SK-N-SH (cell line): ENCODE data around the gene KCNIP4. TPM values are rescaled to one million over a fixed set of nuclear protein-coding genes. Genes with fewer than 3 reads are reported as not detected.

ENCODE experiments used
- CTCF ChIA-PET: fragments of 300-600, 350-600 bp; formaldehyde crosslinking; extraction: SDS; loops from one replicate; lab custom pipeline; 2021; lab: Yijun Ruan, JAX
- POLR2A ChIA-PET: fragments of 350-600 bp; sonication (Branson Sonifier 250); formaldehyde crosslinking; extraction: SDS; loops from one replicate; lab custom pipeline; 2020; ENCODE audit warnings: antibody characterized with exemption, inconsistent platforms; lab: Yijun Ruan, JAX
- DNase-seq: peaks from one replicate; pipeline ENCODE4 v3.0.0; 2012
- H2AFZ ChIP-seq: fragments of 200-600 bp; sonication (generic); 2 replicates; pipeline ENCODE4 v1.8.1; 2016; ENCODE audit warnings: antibody characterized with exemption, mild to moderate bottlenecking, low read depth
- H3F3A ChIP-seq: fragments of 200-600 bp; sonication (generic); replicated peaks from 2 replicates; pipeline ENCODE3; 2016; ENCODE audit warnings: antibody characterized with exemption, mild to moderate bottlenecking; ENCODE audit not compliant: insufficient read depth
- H3K27ac ChIP-seq, 2 experiments: fragments of 200-500 bp in 1 of 2; fragments of 200-600 bp in 1 of 2; sonication (Bioruptor generic) in 1 of 2; sonication (generic), shearing (Covaris generic) in 1 of 2; 2 replicates each; pipeline versions ENCODE4 v1.5.1 to v1.6.1; 2014 to 2016; ENCODE audit warnings: low read depth in 2 of 2, inconsistent platforms in 1 of 2, low read length in 1 of 2, mild to moderate bottlenecking in 1 of 2, mixed read lengths in 1 of 2
- H3K27me3 ChIP-seq: fragments of 200-600 bp; sonication (generic), shearing (Covaris generic); 2 replicates; pipeline ENCODE4 v1.6.1; 2016; ENCODE audit warnings: mixed run types; ENCODE audit not compliant: insufficient read depth
- H3K36me3 ChIP-seq, 2 experiments: fragments of 200-500 bp in 1 of 2; fragments of 200-600 bp in 1 of 2; sonication (Bioruptor generic) in 1 of 2; sonication (generic) in 1 of 2; replicated peaks in 1 of 2; 2 replicates each; pipeline versions ENCODE3 to v1.5.1; 2014 to 2016; ENCODE audit warnings: low read length in 1 of 2, mild to moderate bottlenecking in 1 of 2; ENCODE audit not compliant: insufficient read depth in 2 of 2, control insufficient read depth in 1 of 2
- H3K4me1 ChIP-seq, 2 experiments: fragments of 200-500 bp in 1 of 2; fragments of 200-600 bp in 1 of 2; sonication (Bioruptor generic) in 1 of 2; sonication (generic), shearing (Covaris generic) in 1 of 2; 2 replicates each; pipeline versions ENCODE4 v1.5.1 to v1.6.1; 2014 to 2016; ENCODE audit warnings: low read depth in 1 of 2, low read length in 1 of 2, mixed run types in 1 of 2; ENCODE audit not compliant: insufficient read depth in 2 of 2, control insufficient read depth in 1 of 2
- H3K4me2 ChIP-seq: fragments of 200-600 bp; sonication (generic), shearing (Covaris generic); 2 replicates; pipeline ENCODE4 v1.6.1; 2017; ENCODE audit warnings: mixed run types
- H3K4me3 ChIP-seq, 2 experiments: fragments of 200-500 bp in 1 of 2; fragments of 200-600 bp in 1 of 2; sonication (Bioruptor generic) in 1 of 2; sonication (generic), shearing (Covaris generic) in 1 of 2; 2 replicates each; pipeline versions ENCODE4 v1.5.1 to v1.8.1; 2014 to 2016; ENCODE audit warnings: low read depth in 2 of 2, inconsistent platforms in 1 of 2, low read length in 1 of 2, mild to moderate bottlenecking in 1 of 2, mixed read lengths in 1 of 2, moderate library complexity in 1 of 2
- H3K79me2 ChIP-seq: fragments of 200-600 bp; sonication (generic); 2 replicates; pipeline ENCODE4 v1.8.1; 2017; ENCODE audit warnings: mild to moderate bottlenecking; ENCODE audit not compliant: insufficient read depth
- H3K9ac ChIP-seq: fragments of 200-600 bp; sonication (generic); 2 replicates; pipeline ENCODE4 v1.6.1; 2017; ENCODE audit warnings: mixed run types
- H3K9me2 ChIP-seq: fragments of 200-600 bp; sonication (generic); 2 replicates; pipeline ENCODE4 v1.6.1; 2017; ENCODE audit warnings: mixed run types
- H3K9me3 ChIP-seq: fragments of 200-600 bp; sonication (generic); 2 replicates; pipeline ENCODE4 v1.6.1; 2017; ENCODE audit warnings: mixed run types, mild to moderate bottlenecking, moderate library complexity
- H4K20me1 ChIP-seq: fragments of 200-600 bp; sonication (generic); 2 replicates; pipeline ENCODE4 v1.6.1; 2017; ENCODE audit warnings: mild to moderate bottlenecking, mixed run types; ENCODE audit not compliant: insufficient read depth
- ELF1 ChIP-seq: IDR thresholded peaks from 2 replicates; pipeline ENCODE4 v1.4.0; 2012
- EP300 ChIP-seq, 2 experiments: IDR thresholded peaks; 2 replicates each; pipeline versions ENCODE4 v1.4.0 to v1.6.1; 2012; ENCODE audit warnings: borderline replicate concordance in 1 of 2, low read depth in 1 of 2, low read length in 1 of 2
- EZH2phosphoT487 ChIP-seq: fragments of 200-600 bp; sonication (generic); IDR thresholded peaks from 2 replicates; pipeline ENCODE4 v1.6.1; 2017; ENCODE audit warnings: low read depth, mixed run types, mild to moderate bottlenecking, antibody characterized with exemption, moderate library complexity, borderline replicate concordance
- GABPA ChIP-seq: IDR thresholded peaks from 2 replicates; pipeline ENCODE4 v1.4.0; 2012; ENCODE audit warnings: low read depth, mild to moderate bottlenecking
- MEF2A ChIP-seq: IDR thresholded peaks from 2 replicates; pipeline ENCODE4 v1.4.0; 2012; ENCODE audit warnings: low read depth, borderline replicate concordance
- MXI1 ChIP-seq: IDR thresholded peaks from 2 replicates; pipeline ENCODE4 v1.6.1; 2012; ENCODE audit warnings: mild to moderate bottlenecking, low read depth, low read length, improper control_type of control experiment
- POLR2AphosphoS5 ChIP-seq: IDR thresholded peaks from 2 replicates; pipeline ENCODE4 v1.6.1; 2012; ENCODE audit warnings: low read depth, low read length
- RFX5 ChIP-seq: IDR thresholded peaks from 2 replicates; pipeline ENCODE4 v1.6.1; 2012; ENCODE audit warnings: mild to moderate bottlenecking, improper control_type of control experiment, low read length
- SMC3 ChIP-seq: IDR thresholded peaks from 2 replicates; pipeline ENCODE4 v1.6.1; 2012; ENCODE audit warnings: low read depth, low read length, improper control_type of control experiment
- TAF1 ChIP-seq: IDR thresholded peaks from 2 replicates; pipeline ENCODE4 v1.6.1; 2012; ENCODE audit warnings: low read depth, mild to moderate bottlenecking, low read length, moderate library complexity, borderline replicate concordance
- YY1 ChIP-seq: IDR thresholded peaks from 2 replicates; pipeline ENCODE4 v1.4.0; 2012; ENCODE audit warnings: low read depth, mild to moderate bottlenecking
- WGBS: methylation state at CpG from one replicate; pipeline ENCODE4 v1.1.6; 2017; ENCODE audit warnings: low lambda C conversion rate; 5-methylcytosine and 5-hydroxymethylcytosine counted together
- polyA plus RNA-seq, 3 experiments: library from polyadenylated mRNA; depleted of rRNA; stranded (reverse); fragments of >200 nt; gene quantifications; 2 replicates each; pipeline ENCODE4 v1.2.3, GENCODE V29; 2012
- TF ChIP-seq, protein P1 (sequence below): fragments of 200-600 bp; sonication (generic); IDR thresholded peaks from 2 replicates; pipeline ENCODE4 v1.6.1; 2017; ENCODE audit warnings: antibody characterized with exemption, mild to moderate bottlenecking, moderate library complexity
- TF ChIP-seq, protein P2 (sequence below): IDR thresholded peaks from 2 replicates; pipeline ENCODE4; 2012
- TF ChIP-seq, protein P3 (sequence below): IDR thresholded peaks from 2 replicates; pipeline ENCODE4 v1.4.0; 2012; ENCODE audit warnings: low read depth
- TF ChIP-seq, protein P4 (sequence below): IDR thresholded peaks from 2 replicates; pipeline ENCODE4 v1.6.1; 2012; ENCODE audit warnings: mild to moderate bottlenecking, low read depth, low read length, moderate library complexity
- TF ChIP-seq, protein P5 (sequence below): fragments of 150-350 bp; IDR thresholded peaks from 2 replicates; pipeline ENCODE4 v1.6.1; 2017; ENCODE audit warnings: antibody characterized with exemption, low read length, low read depth, borderline replicate concordance
- TF ChIP-seq, protein P6 (sequence below): IDR thresholded peaks from 2 replicates; pipeline ENCODE4 v1.4.0; 2012; ENCODE audit warnings: low read depth, borderline replicate concordance

KCNIP4 gene
- polyA plus RNA-seq, 1 of the 3 experiments (the other 2 are of a cell fraction), result 0.18 TPM

DNA sequence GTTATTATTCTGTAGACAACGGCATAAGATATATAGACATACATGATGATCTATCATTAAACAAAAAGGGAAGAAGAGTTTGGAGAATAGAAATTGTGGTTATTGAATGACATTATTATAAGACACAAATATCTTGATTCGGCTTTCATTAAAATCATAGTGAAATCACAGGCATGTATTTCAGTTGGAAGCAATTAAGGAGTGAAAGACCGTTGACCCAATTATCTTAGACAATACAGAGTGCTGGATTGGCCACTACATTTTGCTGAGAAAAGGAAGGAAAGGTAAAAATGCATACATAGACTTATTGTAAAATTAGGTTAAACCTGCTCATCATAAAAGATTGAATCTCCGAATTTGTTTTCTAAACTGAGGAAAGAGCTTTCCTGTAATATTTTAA lies 209.8 kb downstream of the KCNIP4 start:
- Histone ChIP-seq H3K27me3 (no peaks in the 10 kb centered on the region), H3K36me3 (no peaks in the 10 kb centered on the region), H3K4me1 (peaks cover 0 to 11% of the 10 kb centered on the region in 2 experiments; a peak in 2 of 4 replicates), H3K9me3 (no peaks in the 10 kb centered on the region), H2AFZ (no peak overlapping the region), H3K79me2 (no peaks in the 10 kb centered on the region), H3K4me2 (no peak overlapping the region), H3K27ac (no peak overlapping the region), H3F3A (no peaks in the 10 kb centered on the region), H3K9me2 (no peaks in the 10 kb centered on the region), H4K20me1 (no peaks in the 10 kb centered on the region), H3K9ac (no peak overlapping the region), H3K4me3 (no peak overlapping the region)
- TF ChIP-seq GABPA, result no peak
- TF ChIP-seq POLR2AphosphoS5, result no peak
- TF ChIP-seq YY1, result no peak
- no peak for TF ChIP-seq MXI1
- TF ChIP-seq, protein P1, sequence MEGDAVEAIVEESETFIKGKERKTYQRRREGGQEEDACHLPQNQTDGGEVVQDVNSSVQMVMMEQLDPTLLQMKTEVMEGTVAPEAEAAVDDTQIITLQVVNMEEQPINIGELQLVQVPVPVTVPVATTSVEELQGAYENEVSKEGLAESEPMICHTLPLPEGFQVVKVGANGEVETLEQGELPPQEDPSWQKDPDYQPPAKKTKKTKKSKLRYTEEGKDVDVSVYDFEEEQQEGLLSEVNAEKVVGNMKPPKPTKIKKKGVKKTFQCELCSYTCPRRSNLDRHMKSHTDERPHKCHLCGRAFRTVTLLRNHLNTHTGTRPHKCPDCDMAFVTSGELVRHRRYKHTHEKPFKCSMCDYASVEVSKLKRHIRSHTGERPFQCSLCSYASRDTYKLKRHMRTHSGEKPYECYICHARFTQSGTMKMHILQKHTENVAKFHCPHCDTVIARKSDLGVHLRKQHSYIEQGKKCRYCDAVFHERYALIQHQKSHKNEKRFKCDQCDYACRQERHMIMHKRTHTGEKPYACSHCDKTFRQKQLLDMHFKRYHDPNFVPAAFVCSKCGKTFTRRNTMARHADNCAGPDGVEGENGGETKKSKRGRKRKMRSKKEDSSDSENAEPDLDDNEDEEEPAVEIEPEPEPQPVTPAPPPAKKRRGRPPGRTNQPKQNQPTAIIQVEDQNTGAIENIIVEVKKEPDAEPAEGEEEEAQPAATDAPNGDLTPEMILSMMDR, result no peak
- no peak for TF ChIP-seq SMC3
- TF ChIP-seq ELF1, result no peak
- TF ChIP-seq EP300 (IDR thresholded peaks at IDR 0.05; ENCODE audit: borderline replicate concordance in 1 of 2, low read depth in 1 of 2, low read length in 1 of 2), result no peak
- TF ChIP-seq, protein P2, sequence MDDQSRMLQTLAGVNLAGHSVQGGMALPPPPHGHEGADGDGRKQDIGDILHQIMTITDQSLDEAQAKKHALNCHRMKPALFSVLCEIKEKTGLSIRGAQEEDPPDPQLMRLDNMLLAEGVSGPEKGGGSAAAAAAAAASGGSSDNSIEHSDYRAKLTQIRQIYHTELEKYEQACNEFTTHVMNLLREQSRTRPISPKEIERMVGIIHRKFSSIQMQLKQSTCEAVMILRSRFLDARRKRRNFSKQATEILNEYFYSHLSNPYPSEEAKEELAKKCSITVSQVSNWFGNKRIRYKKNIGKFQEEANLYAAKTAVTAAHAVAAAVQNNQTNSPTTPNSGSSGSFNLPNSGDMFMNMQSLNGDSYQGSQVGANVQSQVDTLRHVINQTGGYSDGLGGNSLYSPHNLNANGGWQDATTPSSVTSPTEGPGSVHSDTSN, result no peak
- TF ChIP-seq, protein P3, sequence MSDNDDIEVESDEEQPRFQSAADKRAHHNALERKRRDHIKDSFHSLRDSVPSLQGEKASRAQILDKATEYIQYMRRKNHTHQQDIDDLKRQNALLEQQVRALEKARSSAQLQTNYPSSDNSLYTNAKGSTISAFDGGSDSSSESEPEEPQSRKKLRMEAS, result no peak
- no peak for TF ChIP-seq TAF1
- TF ChIP-seq, protein P4, sequence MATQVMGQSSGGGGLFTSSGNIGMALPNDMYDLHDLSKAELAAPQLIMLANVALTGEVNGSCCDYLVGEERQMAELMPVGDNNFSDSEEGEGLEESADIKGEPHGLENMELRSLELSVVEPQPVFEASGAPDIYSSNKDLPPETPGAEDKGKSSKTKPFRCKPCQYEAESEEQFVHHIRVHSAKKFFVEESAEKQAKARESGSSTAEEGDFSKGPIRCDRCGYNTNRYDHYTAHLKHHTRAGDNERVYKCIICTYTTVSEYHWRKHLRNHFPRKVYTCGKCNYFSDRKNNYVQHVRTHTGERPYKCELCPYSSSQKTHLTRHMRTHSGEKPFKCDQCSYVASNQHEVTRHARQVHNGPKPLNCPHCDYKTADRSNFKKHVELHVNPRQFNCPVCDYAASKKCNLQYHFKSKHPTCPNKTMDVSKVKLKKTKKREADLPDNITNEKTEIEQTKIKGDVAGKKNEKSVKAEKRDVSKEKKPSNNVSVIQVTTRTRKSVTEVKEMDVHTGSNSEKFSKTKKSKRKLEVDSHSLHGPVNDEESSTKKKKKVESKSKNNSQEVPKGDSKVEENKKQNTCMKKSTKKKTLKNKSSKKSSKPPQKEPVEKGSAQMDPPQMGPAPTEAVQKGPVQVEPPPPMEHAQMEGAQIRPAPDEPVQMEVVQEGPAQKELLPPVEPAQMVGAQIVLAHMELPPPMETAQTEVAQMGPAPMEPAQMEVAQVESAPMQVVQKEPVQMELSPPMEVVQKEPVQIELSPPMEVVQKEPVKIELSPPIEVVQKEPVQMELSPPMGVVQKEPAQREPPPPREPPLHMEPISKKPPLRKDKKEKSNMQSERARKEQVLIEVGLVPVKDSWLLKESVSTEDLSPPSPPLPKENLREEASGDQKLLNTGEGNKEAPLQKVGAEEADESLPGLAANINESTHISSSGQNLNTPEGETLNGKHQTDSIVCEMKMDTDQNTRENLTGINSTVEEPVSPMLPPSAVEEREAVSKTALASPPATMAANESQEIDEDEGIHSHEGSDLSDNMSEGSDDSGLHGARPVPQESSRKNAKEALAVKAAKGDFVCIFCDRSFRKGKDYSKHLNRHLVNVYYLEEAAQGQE, result no peak
- no peak for TF ChIP-seq EZH2phosphoT487
- TF ChIP-seq, protein P5, sequence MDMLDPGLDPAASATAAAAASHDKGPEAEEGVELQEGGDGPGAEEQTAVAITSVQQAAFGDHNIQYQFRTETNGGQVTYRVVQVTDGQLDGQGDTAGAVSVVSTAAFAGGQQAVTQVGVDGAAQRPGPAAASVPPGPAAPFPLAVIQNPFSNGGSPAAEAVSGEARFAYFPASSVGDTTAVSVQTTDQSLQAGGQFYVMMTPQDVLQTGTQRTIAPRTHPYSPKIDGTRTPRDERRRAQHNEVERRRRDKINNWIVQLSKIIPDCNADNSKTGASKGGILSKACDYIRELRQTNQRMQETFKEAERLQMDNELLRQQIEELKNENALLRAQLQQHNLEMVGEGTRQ, result no peak
- no peak for TF ChIP-seq MEF2A
- TF ChIP-seq, protein P6, sequence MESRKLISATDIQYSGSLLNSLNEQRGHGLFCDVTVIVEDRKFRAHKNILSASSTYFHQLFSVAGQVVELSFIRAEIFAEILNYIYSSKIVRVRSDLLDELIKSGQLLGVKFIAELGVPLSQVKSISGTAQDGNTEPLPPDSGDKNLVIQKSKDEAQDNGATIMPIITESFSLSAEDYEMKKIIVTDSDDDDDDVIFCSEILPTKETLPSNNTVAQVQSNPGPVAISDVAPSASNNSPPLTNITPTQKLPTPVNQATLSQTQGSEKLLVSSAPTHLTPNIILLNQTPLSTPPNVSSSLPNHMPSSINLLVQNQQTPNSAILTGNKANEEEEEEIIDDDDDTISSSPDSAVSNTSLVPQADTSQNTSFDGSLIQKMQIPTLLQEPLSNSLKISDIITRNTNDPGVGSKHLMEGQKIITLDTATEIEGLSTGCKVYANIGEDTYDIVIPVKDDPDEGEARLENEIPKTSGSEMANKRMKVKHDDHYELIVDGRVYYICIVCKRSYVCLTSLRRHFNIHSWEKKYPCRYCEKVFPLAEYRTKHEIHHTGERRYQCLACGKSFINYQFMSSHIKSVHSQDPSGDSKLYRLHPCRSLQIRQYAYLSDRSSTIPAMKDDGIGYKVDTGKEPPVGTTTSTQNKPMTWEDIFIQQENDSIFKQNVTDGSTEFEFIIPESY, result no peak
- no peak for TF ChIP-seq RFX5
- no peak for DNase-seq
- WGBS, result 70% methylated on average over 4 of the region's 4 CpGs
- ChIA-PET POLR2A (no interaction called here), CTCF (interaction anchor here (1.0 kb wide), 1 partner anchor 227 kb away, joined by 3 read pairs; no protein-coding TSS in a partner anchor)
